BJ (cell line): ENCODE results near the gene ATP5PF. TPM values are rescaled to one million over a fixed set of nuclear protein-coding genes. Genes with fewer than 3 reads are reported as not detected.

Experiments used
- CTCF ChIA-PET: fragments of 350-600 bp; formaldehyde crosslinking; extraction: SDS; loops from one replicate; lab custom pipeline; 2021; ENCODE audit warnings: antibody characterized with exemption, inconsistent platforms; lab: Yijun Ruan, JAX
- POLR2A ChIA-PET: fragments of 300-600 bp; sonication (Branson Sonifier 250); formaldehyde crosslinking; extraction: SDS; loops from one replicate; lab custom pipeline; 2021; ENCODE audit warnings: antibody characterized with exemption; lab: Charles Lee
- DNase-seq: peaks from one replicate; pipeline ENCODE4 v3.0.0-alpha.2; 2011; ENCODE audit warnings: low read depth
- H3K27me3 ChIP-seq: 2 replicates; pipeline ENCODE4 v1.6.0; 2011; ENCODE audit warnings: low read length; ENCODE audit not compliant: control insufficient read depth, insufficient read depth
- H3K36me3 ChIP-seq: 2 replicates; pipeline ENCODE4 v1.5.1; 2011; ENCODE audit warnings: low read length; ENCODE audit not compliant: control insufficient read depth, insufficient read depth
- H3K4me3 ChIP-seq: 2 replicates; pipeline ENCODE4 v1.5.1; 2011; ENCODE audit warnings: low read depth, mild to moderate bottlenecking, control low read depth, low read length
- polyA plus RNA-seq: library from polyadenylated mRNA; depleted of rRNA; stranded (reverse); fragments of >200 nt; gene quantifications from 2 replicates; pipeline ENCODE4 v1.2.3, GENCODE V29; 2011; rRNA removed
- TF ChIP-seq, protein P1 (sequence below): IDR thresholded peaks from 2 replicates; pipeline ENCODE4 v1.5.1; 2011; ENCODE audit warnings: low read depth, mild to moderate bottlenecking, control low read depth, inconsistent platforms, low read length, moderate library complexity; ENCODE audit not compliant: insufficient read depth

The ATP5PF gene
- polyA plus RNA-seq, 1 experiment = 52.8 TPM

GRCh38 chr21:25676451-25676850 lies 58.3 kb downstream of the ATP5PF start:
- DNase-seq = no peak
- POLR2A ChIA-PET = no interaction called here
- Histone ChIP-seq H3K36me3 (no peaks in the 10 kb centered on the region), H3K4me3 (no peak overlapping the region), H3K27me3 (no peaks in the 10 kb centered on the region)
- CTCF ChIA-PET = no interaction called here
- TF ChIP-seq, protein P1, sequence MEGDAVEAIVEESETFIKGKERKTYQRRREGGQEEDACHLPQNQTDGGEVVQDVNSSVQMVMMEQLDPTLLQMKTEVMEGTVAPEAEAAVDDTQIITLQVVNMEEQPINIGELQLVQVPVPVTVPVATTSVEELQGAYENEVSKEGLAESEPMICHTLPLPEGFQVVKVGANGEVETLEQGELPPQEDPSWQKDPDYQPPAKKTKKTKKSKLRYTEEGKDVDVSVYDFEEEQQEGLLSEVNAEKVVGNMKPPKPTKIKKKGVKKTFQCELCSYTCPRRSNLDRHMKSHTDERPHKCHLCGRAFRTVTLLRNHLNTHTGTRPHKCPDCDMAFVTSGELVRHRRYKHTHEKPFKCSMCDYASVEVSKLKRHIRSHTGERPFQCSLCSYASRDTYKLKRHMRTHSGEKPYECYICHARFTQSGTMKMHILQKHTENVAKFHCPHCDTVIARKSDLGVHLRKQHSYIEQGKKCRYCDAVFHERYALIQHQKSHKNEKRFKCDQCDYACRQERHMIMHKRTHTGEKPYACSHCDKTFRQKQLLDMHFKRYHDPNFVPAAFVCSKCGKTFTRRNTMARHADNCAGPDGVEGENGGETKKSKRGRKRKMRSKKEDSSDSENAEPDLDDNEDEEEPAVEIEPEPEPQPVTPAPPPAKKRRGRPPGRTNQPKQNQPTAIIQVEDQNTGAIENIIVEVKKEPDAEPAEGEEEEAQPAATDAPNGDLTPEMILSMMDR = no peak

Other genes starting within 250 kb of the ATP5PF start
- 11.6 and 26.4 TPM in 2 replicates for gene MRPL39, start 127.4 kb downstream of the ATP5PF start, polyA plus RNA-seq
- gene JAM2, start 95.6 kb downstream of the ATP5PF start, polyA plus RNA-seq = 0.21 and 0.58 TPM in 2 replicates
- 8.5 and 16.0 TPM in 2 replicates for gene GABPA, start 68 bp upstream of the ATP5PF start, polyA plus RNA-seq